Activated naive CD4-positive, alpha-beta T cell treated with anti-CD3 and anti-CD28 coated beads, Interleukin-2, amount 50 U/mL, for 16 hours (primary cell): ENCODE data around the gene PAX5.

Experiments
- DNase-seq: peaks from one replicate; pipeline ENCODE4 v3.0.0-alpha.2; 2020

The PAX5 gene

GRCh38 chr9:36794461-36794860 is 239.6 kb downstream of the PAX5 start:
- no peak for DNase-seq

- no peak for DNase-seq
Observed at GRCh38 chr9:36793277-36793676, 240.8 kb downstream of the PAX5 start.

GRCh38 chr9:36791222-36791950 is 242.7 kb downstream of the PAX5 start:
- no peak for DNase-seq

GRCh38 chr9:36789886-36790285 is 244.2 kb downstream of the PAX5 start:
- DNase-seq, result no peak

GRCh38 chr9:36788534-36788933 is 245.5 kb downstream of the PAX5 start:
- DNase-seq, result no peak

- DNase-seq, result no peak
Observed at GRCh38 chr9:36787709-36788108, 246.4 kb downstream of the PAX5 start.
